Loucy (cell line): ENCODE measurements around the gene MYRIP.

Source experiments
- H2AFZ ChIP-seq: fragments of 200-600 bp; sonication (generic); 2 replicates; pipeline ENCODE4 v1.6.0; 2016; ENCODE audit warnings: antibody characterized with exemption, mild to moderate bottlenecking, low read length, moderate library complexity
- H3F3A ChIP-seq: fragments of 200-600 bp; 2 replicates; pipeline ENCODE4 v1.6.0; 2016; ENCODE audit warnings: antibody characterized with exemption, low read depth, mild to moderate bottlenecking
- H3K27me3 ChIP-seq: fragments of 200-600 bp; sonication (generic); 2 replicates; pipeline ENCODE4 v1.6.1; 2014; ENCODE audit warnings: low read length, mild to moderate bottlenecking; ENCODE audit not compliant: insufficient read depth, poor library complexity, severe bottlenecking
- H3K36me3 ChIP-seq: fragments of 200-600 bp; sonication (generic); 2 replicates; pipeline ENCODE4 v1.6.1; 2016; ENCODE audit warnings: low read length; ENCODE audit not compliant: insufficient read depth
- H3K4me1 ChIP-seq: fragments of 200-600 bp; sonication (generic); 2 replicates; pipeline ENCODE4 v1.5.1; 2014; ENCODE audit warnings: low read length, mild to moderate bottlenecking; ENCODE audit not compliant: insufficient read depth, poor library complexity, severe bottlenecking
- H3K4me2 ChIP-seq: fragments of 200-600 bp; sonication (generic); 2 replicates; pipeline ENCODE4 v1.6.0; 2014; ENCODE audit warnings: antibody characterized with exemption, low read length, low read depth, mild to moderate bottlenecking; ENCODE audit not compliant: poor library complexity, severe bottlenecking
- H3K4me3 ChIP-seq: fragments of 200-600 bp; sonication (generic); 2 replicates; pipeline ENCODE4 v1.5.1; 2014; ENCODE audit warnings: low read length, mild to moderate bottlenecking, mixed read lengths; ENCODE audit not compliant: poor library complexity, severe bottlenecking
- H3K79me2 ChIP-seq: fragments of 200-600 bp; sonication (generic); 2 replicates; pipeline ENCODE4 v1.6.1; 2014; ENCODE audit warnings: low read length; ENCODE audit not compliant: insufficient read depth
- H3K9ac ChIP-seq: fragments of 200-600 bp; sonication (generic); 2 replicates; pipeline ENCODE4 v1.6.0; 2014; ENCODE audit warnings: mild to moderate bottlenecking, low read depth, low read length, moderate library complexity; ENCODE audit not compliant: poor library complexity, severe bottlenecking
- H3K9me2 ChIP-seq: fragments of 200-600 bp; sonication (generic); replicated peaks from 2 replicates; pipeline ENCODE4 v1.6.1; 2016; ENCODE audit warnings: low read depth, low read length, mixed read lengths
- H3K9me3 ChIP-seq: fragments of 200-600 bp; sonication (generic); 2 replicates; pipeline ENCODE4 v1.6.1; 2014; ENCODE audit warnings: mild to moderate bottlenecking, antibody characterized with exemption, low read length, low read depth; ENCODE audit not compliant: insufficient read depth
- H4K20me1 ChIP-seq: fragments of 200-600 bp; sonication (generic); 2 replicates; pipeline ENCODE4 v1.6.0; 2014; ENCODE audit warnings: antibody characterized with exemption, low read length, mild to moderate bottlenecking; ENCODE audit not compliant: insufficient read depth, poor library complexity, severe bottlenecking
- EZH2phosphoT487 ChIP-seq: fragments of 200-600 bp; IDR thresholded peaks from 2 replicates; pipeline ENCODE4 v1.6.1; 2018; ENCODE audit warnings: antibody characterized with exemption, mild to moderate bottlenecking, moderate library complexity, borderline replicate concordance
- TF ChIP-seq, protein P1 (sequence below): fragments of 200-600 bp; sonication (generic); conservative IDR thresholded peaks from 2 replicates; pipeline ENCODE4 v1.5.1; 2014; ENCODE audit warnings: mild to moderate bottlenecking, antibody characterized with exemption, low read length

MYRIP gene

DNA sequence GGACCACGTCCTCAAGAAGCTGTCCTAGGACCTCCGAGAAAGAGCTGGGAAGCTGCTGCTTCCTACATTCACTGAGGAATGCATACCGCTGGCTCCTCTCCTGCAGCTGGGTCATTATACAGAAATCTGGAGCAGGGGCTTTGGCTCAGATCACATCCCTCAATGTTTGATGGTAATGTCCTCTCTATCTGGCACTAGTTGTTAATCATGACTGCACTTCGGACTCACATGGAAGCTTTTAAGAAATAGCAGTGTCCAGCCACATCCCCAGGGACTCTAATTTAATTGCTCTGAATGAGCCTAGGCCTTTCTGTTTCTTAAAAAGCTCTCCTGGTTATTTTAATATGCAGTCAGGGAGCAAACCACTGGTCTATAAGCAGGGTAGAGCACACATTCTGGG lies 25.7 kb upstream of the MYRIP start:
- Histone ChIP-seq H3K4me1 (no peaks in the 10 kb centered on the region), H3K9ac (no peak overlapping the region), H3K79me2 (no peaks in the 10 kb centered on the region), H3K9me2 (no peaks in the 10 kb centered on the region), H2AFZ (no peak overlapping the region), H4K20me1 (no peaks in the 10 kb centered on the region), H3K36me3 (no peaks in the 10 kb centered on the region), H3K4me2 (no peak overlapping the region), H3K9me3 (no peaks in the 10 kb centered on the region), H3K4me3 (no peak overlapping the region), H3K27me3 (no peaks in the 10 kb centered on the region), H3F3A (no peaks in the 10 kb centered on the region)
- TF ChIP-seq, protein P1, sequence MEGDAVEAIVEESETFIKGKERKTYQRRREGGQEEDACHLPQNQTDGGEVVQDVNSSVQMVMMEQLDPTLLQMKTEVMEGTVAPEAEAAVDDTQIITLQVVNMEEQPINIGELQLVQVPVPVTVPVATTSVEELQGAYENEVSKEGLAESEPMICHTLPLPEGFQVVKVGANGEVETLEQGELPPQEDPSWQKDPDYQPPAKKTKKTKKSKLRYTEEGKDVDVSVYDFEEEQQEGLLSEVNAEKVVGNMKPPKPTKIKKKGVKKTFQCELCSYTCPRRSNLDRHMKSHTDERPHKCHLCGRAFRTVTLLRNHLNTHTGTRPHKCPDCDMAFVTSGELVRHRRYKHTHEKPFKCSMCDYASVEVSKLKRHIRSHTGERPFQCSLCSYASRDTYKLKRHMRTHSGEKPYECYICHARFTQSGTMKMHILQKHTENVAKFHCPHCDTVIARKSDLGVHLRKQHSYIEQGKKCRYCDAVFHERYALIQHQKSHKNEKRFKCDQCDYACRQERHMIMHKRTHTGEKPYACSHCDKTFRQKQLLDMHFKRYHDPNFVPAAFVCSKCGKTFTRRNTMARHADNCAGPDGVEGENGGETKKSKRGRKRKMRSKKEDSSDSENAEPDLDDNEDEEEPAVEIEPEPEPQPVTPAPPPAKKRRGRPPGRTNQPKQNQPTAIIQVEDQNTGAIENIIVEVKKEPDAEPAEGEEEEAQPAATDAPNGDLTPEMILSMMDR = no peak
- TF ChIP-seq EZH2phosphoT487 = no peak

DNA sequence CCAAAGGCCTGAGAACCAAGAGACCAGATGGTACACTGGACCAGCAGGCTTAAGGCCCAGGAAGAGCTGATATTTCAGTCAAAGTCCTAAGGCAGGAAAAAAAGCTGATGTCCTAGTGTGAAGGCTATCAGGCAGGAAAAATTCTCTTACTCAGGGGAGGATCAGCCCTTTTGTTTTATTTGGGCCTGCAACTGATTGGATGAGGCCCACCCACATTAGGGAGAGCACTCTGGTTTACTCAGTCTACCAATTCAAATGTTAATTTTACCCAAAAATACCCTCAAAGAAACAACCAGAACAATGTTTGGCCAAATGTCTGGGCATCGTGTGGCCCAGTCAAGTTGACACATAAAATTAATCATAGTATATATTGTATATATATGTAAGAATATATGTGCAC lies 24.5 kb upstream of the MYRIP start:
- H3K9me2 ChIP-seq = no peaks in the 10 kb centered on the region
- H3K4me1 ChIP-seq = no peaks in the 10 kb centered on the region
- TF ChIP-seq EZH2phosphoT487 = no peak
- TF ChIP-seq, protein P1 = no peak
- no peaks in the 10 kb centered on the region for H3K9me3 ChIP-seq
- H3K9ac ChIP-seq = no peak overlapping the region
- H3K4me2 ChIP-seq = no peak overlapping the region
- no peak overlapping the region for H3K4me3 ChIP-seq
- H2AFZ ChIP-seq = no peak overlapping the region
- no peaks in the 10 kb centered on the region for H3K36me3 ChIP-seq
- no peaks in the 10 kb centered on the region for H4K20me1 ChIP-seq
- no peaks in the 10 kb centered on the region for H3K27me3 ChIP-seq
- H3F3A ChIP-seq = no peaks in the 10 kb centered on the region
- no peaks in the 10 kb centered on the region for H3K79me2 ChIP-seq

DNA sequence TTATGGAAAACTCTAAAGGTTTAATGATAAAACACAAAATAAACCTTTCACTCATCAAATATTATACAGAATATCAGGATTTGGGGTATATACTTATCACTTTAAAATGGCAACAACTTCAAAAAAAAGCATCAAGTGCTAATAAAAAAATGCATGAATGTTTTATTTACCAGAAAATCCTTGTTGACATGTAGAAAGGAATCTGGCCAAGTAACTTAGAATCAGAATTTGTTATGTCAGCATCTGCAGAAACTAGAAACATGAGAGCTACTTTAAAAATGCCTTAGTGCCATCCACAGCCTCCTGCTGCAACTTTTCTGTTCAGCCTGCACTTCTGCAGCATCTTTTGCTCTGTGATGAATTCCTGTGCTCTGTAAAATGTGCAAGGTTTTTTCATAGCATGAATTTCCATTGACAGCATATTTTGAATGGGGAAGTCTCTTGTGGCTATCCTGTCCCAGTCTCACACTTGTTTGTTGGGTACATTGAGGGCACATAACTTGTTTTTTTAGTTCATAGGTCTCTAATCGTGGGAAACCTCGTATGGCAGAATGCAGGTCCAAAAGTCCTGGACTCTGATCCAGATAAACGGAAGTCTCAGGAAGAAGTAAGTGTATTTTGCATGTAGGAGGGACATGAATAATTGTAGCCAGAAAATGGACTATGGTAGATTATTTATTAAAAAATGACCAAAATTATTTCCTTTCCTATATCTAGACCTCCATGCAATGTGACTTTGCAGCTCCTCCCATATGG lies 21.1 kb upstream of the MYRIP start:
- TF ChIP-seq, protein P1 = no peak
- TF ChIP-seq EZH2phosphoT487 = no peak
- no peaks in the 10 kb centered on the region for H3K27me3 ChIP-seq
- no peaks in the 10 kb centered on the region for H3K79me2 ChIP-seq
- H3K36me3 ChIP-seq = no peaks in the 10 kb centered on the region
- H3K9me3 ChIP-seq = no peaks in the 10 kb centered on the region
- H3K9me2 ChIP-seq = no peaks in the 10 kb centered on the region
- H3K4me3 ChIP-seq = no peak overlapping the region
- H3K9ac ChIP-seq = no peak overlapping the region
- no peaks in the 10 kb centered on the region for H4K20me1 ChIP-seq
- no peaks in the 10 kb centered on the region for H3K4me1 ChIP-seq
- no peak overlapping the region for H3K4me2 ChIP-seq
- no peak overlapping the region for H2AFZ ChIP-seq
- H3F3A ChIP-seq = no peaks in the 10 kb centered on the region
